Choroid plexus epithelial cell (primary cell): Measurements from ENCODE around the gene ABCB7.

Experiments used
- DNase-seq: peaks from one replicate; pipeline ENCODE4 v3.0.0-alpha.2; 2010; ENCODE audit warnings: low read depth
- H3K4me3 ChIP-seq: 2 replicates; pipeline ENCODE4 v1.5.1; 2011; ENCODE audit warnings: low read depth, mild to moderate bottlenecking, control low read depth, low read length, moderate library complexity
- TF ChIP-seq, protein P1 (sequence below): conservative IDR thresholded peaks from 2 replicates; pipeline ENCODE4 v1.5.1; 2011; ENCODE audit warnings: low read depth, mild to moderate bottlenecking, control low read depth, inconsistent platforms, low read length, moderate library complexity

ABCB7 gene

DNA sequence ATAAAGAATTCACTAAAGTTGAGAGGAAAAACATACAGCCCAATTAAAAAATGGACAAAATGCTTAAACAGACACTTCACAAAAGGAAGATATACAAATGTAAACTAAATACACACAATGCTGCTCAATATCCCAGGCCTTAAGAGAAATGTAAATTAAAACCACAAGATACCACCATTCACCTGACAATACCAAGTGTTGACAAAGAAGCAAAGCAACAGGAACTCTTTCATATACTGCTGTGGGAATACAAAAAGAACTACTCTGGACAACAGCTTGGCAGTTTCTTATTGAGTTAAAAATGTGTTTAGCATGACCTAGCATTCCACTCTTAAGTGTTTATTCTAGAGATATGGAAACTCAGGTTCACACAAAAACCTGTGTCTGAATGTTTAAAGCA is 71.3 kb downstream of the ABCB7 start:
- H3K4me3 ChIP-seq, result no peak overlapping the region
- TF ChIP-seq, protein P1, sequence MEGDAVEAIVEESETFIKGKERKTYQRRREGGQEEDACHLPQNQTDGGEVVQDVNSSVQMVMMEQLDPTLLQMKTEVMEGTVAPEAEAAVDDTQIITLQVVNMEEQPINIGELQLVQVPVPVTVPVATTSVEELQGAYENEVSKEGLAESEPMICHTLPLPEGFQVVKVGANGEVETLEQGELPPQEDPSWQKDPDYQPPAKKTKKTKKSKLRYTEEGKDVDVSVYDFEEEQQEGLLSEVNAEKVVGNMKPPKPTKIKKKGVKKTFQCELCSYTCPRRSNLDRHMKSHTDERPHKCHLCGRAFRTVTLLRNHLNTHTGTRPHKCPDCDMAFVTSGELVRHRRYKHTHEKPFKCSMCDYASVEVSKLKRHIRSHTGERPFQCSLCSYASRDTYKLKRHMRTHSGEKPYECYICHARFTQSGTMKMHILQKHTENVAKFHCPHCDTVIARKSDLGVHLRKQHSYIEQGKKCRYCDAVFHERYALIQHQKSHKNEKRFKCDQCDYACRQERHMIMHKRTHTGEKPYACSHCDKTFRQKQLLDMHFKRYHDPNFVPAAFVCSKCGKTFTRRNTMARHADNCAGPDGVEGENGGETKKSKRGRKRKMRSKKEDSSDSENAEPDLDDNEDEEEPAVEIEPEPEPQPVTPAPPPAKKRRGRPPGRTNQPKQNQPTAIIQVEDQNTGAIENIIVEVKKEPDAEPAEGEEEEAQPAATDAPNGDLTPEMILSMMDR, result no peak
- DNase-seq, result no peak

DNA sequence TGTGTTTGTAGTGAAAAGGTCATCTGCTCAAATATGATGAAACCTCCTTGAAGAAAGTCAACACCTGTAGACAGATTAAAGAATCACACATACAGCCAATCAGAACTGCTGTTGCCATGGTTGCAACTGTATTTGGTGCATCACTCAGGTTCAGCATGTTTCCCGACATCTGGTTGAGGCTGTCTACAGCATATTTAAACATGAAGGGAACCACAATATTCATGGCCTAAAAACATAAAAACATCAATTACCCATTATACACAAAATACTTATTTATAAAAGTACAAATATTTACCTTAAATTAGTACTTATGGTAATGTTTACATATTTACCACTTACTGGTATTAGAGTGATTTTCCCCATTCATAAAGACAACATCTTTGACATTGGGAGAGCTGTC is 79.7 kb downstream of the ABCB7 start:
- no peak for DNase-seq
- no peak overlapping the region for H3K4me3 ChIP-seq
- TF ChIP-seq, protein P1, result no peak

DNA sequence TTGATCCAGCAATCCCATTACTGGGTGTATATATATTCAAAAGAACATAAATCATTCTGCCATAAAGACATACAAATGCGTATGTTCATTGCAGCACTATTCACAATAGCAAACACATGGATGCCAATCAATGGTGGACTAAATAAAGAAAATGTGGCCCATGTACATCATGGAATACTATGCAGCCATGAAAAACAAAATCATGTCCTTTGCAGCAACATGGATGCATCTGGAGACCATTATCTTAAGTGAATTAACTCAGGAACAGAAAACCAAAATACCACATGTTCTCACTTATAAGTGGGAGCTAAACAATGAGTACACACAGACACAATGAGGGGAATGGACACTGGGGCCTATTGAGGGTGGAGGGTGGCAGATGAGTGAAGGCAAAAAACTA is 81.6 kb downstream of the ABCB7 start:
- no peak overlapping the region for H3K4me3 ChIP-seq
- DNase-seq, result no peak
- TF ChIP-seq, protein P1, result no peak

DNA sequence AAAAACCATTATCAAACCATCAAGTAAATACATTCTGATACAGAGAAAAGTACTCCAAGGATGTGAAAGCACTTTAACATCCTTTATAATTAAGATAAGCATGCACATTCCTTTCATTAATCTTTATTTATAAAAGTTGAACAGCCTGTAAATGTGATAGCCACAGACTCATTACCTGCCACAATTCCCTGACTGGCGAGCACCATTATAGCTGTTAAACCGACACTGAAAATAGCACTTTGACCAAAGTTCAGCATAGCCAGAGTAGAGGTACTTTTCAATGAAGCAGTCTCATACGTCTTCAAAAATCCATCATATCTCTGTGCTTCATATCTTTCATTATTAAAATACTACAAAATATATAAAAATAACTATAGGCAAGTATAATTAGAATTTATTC is 84.7 kb downstream of the ABCB7 start:
- H3K4me3 ChIP-seq, result no peak overlapping the region
- DNase-seq, result no peak
- TF ChIP-seq, protein P1, result no peak

DNA sequence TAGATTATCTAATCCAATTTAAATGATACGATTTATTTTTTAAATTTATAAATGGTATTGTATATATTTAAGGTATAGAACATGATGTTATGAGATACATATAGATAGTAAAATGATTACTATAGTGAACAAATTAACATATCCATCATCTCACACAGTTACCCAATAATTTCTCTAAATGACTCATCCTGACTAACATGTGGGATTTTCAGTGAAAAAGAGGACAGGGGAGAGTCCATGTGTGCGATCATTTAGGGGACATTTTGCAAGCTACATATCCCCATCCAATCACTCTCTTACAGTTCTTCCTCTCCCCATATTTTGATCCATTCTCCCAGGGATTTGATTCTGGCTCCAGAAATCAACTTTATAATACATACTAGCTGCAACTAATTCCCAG is 88.2 kb downstream of the ABCB7 start:
- H3K4me3 ChIP-seq, result no peak overlapping the region
- TF ChIP-seq, protein P1, result no peak
- peak; percentile 17 for DNase-seq

DNA sequence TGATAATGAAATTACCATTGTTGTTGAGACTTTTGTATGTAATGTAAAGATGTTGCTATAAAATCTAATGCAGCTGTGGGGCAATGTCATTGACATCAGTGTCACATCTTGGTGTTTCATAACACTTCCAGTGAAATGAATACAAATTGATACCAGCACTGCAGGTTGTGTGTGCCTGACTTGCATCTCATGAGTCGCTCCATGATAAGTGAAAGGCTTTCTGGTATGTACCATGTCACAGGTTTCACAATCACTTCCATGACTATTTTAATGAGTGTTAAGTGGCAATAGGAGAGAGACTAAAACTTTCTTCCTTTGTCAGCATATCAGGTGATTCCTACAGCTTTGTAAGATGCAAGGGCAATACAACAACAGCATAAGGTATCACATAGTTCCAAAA is 94.4 kb downstream of the ABCB7 start:
- TF ChIP-seq, protein P1, result no peak
- DNase-seq, result peak; percentile 2
- H3K4me3 ChIP-seq, result no peak overlapping the region

DNA sequence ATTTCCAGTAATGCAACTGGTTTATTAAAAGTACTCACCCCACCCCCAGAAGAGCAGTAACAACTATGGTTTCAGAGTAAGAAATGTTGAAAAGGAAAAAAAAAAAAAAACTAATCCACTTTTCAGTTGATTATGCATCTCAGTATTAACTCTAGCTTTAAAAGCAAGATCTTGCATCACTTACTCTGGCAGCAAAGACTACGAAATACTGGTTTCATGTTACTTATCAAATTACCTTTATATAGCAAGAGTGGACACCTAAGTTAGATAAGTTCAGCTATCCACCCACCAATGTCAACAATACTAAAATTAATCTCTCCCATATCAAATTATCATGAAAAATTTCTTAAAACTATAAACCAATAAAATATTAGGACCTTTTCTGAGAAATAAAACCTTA is 105.0 kb downstream of the ABCB7 start:
- DNase-seq, result no peak
- TF ChIP-seq, protein P1, result no peak
- H3K4me3 ChIP-seq, result no peak overlapping the region
